Hindlimb muscle (tissue), 1 donor: ENCODE results near the gene RAB22A. TPM values are rescaled to one million over a fixed set of nuclear protein-coding genes. Genes with fewer than 3 reads are reported as not detected.
"Not testable (repeated sequence)": the region's sequence is repeated elsewhere in the genome, so short reads cannot be mapped to it uniquely, and the experiment has no call there.

Experiments used
- DNase-seq: peaks from one replicate; pipeline ENCODE4 v3.0.0-alpha.2; 2013
- polyA plus RNA-seq: library from polyadenylated mRNA; unstranded; fragments of 120-200 nt; gene quantifications from one replicate; pipeline ENCODE4 v1.2.1, GENCODE V29; 2013; ENCODE audit not compliant: insufficient read length

The RAB22A gene
- polyA plus RNA-seq, 1 donor = 13.5 TPM

DNA sequence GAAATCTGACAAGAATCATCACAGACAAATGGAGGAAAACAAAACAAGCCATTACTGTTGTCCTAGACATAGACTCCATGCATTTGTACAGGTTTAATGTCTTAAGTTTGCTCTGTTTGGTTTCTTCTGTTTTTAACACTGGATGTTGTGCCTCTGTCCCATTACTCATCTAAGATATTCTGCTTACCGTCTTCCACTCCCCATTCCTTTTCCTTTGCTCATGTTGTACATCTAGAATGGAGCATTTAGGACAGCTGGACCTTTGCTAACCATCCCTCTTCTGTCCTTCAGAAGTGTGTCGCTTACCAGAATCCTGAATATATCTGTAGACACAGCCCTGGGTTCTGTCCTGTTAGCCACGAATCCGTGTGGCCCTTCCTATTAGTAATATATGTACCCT, 35.2 kb downstream of the RAB22A start:
- no peak for DNase-seq

DNA sequence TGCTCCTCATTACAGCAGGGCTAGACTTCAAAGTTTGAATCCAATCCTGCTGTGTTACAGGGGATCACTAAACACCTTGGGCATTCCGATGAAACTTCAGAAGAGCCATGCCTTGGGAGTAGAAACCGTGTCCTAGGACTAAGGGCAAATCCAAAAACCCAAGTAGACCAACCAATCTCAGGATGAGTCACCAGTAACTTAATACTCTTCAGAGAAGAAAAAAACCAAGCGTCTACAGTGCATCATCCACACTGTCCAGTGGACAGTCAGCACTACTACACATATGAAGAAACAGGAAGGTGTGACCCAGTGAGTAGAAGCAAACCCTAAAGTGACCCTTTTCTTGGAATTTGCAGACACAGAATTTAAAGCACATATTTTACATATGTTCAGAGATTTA, 40.1 kb downstream of the RAB22A start:
- DNase-seq = no peak

DNA sequence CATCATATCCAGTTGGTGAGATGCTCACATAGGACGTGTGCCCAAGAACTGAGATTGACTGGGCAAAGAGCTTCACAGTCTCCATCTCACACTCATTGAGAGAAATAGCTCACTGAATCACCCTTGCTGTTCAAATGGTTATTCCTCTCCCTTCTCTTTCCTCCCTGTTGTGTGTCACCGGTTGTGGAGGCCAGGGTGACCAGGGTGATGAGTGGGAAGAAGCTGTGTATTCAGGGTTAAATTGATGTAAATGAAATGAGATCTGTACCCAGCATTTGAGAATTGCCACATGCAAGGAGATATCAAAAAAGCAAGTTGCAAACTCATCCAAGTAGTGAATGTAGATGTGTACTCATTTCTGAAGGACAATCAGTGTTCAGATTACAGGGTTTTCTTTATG, 43.0 kb downstream of the RAB22A start:
- no peak for DNase-seq

DNA sequence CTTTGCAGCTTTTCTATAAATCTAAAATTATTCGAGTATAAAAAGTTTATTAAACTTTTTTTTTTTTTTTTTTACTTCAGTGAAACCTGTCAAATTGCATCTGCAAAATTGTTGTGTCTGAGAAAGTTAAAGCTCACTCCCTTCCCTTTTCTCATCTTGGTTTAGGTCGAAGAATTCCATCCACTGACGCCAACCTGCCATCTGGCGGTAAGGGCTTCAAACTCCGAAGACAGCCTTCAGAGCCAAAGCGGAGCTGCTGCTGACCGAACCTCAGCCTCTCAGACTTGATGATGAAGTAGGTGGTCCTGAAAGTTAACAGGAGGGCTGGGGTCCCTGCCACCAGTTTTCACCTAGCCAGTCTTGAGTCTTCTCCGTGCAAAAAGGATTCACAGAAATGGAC, 49.9 kb downstream of the RAB22A start:
- no peak for DNase-seq

DNA sequence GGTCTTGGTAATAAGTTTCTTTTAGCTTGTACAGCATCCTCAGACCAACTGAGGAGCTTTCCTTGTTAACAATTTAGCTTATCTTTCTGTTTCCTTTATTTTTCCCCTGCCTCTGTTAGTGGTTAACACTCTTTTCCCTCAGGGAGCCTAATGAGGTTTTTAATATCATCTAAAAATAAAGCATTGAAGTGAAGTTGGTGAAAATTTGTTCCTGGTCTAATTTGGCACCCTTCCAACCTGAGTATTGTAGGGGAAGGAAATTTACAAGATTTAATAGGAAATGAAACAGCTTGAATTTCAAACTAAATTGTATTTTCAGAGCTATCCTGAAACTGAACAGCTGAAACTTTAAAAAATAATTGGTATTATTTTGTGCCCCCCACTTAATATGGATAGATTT, 51.4 kb downstream of the RAB22A start:
- no peak for DNase-seq

DNA sequence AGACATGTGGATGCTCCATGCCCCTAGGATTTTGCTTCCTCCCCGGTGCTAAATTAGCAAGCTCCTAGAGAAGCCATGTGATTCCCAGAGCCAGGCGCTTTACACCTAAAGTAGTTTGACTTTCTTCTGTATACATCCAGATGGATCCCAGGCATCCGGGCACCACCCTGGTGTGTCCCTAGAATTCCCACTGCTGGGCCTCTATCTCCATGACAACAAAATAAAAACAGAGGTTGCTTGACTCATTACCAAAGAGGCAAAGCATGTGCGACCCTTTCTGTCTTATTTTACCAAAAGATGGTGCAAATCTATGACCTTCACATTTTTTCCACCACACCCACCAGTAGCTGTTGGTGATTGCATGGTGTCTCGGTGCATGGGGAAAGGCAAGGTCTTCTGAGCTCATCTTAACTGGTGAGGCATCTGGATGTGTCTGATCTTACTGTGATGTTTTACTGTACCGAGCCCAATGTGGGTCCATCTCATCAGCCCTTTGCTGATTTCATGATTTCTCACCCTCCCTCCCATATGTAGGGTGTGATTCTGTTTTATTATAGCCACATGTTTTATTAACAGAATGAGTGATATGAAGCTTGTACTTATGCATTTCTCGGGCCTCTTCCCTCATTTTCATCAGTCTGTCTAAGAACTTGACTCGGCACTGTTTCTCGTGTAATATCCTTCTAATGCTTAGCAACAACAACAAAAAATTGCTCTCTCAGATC, 52.1 kb downstream of the RAB22A start:
- DNase-seq = peak; percentile 35

DNA sequence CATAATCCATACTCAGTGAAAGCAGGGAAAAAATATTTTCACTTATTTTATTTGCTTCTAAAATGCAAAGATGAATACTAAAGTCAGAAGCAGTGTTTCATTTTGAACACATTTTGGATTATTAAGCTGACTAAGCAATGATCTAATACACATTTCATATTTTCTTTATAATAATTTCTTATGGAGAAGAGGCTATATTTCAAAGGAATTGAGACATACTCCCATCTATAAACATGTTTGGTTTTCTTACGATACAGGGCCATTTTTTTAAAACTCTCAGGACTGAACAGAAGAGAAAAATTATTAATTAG, 52.6 kb downstream of the RAB22A start:
- DNase-seq = no peak

DNA sequence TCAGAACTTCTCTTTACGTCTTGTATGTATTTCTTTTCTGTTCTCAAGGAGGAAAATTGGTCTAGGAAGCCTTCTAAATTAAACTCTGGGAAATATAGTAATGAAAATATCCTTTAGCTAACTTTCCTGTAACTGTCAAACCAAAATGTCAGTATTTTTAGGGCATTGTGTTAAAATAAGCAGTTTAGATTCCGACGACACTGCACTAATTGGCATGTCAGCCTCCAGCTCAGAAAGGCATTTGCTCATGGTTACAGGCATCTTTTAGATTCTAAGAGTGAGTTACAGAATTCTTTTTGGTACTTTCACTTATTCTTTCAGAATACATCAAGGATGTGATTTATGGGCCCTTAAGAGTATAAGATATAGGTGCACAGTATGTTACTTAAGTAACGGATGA, 53.5 kb downstream of the RAB22A start:
- no peak for DNase-seq

DNA sequence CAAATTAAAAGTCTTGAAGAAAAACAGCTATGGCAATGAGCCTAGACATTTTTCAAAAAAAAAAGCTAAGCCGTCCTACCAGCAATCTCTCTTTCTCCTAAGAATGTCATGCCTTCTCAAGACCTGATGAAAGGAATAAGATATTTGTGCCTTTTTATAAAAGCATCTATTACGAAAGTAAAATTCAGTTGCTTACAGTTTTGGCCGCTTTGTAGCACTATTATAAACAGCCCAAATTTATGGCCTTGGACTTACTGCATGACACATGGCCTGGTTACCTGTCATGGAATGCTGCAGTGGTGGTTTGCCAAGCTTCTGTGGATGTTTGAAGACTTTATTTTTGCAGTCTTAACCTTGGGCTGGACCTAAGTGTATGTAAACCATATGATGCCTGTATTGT, 57.4 kb downstream of the RAB22A start:
- DNase-seq = no peak

DNA sequence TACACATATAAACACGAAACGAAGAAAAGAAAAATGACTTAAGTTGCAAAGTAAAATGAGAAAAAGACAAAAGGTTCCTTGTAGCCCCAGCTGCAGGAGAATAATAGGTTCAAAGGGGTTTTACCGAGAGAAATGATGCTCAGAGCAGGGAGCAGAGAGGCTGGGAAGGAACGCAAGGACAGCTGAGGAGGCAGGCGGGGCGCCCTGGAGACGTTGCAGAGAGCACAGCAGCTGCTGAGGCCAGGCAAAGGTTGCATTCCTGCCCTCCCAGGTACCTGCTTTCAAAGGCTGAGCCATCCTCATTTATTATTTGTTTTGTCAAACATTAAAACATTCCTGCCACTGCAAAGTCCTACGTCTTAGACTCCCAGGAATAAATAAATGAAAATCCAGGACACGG, 63.3 kb downstream of the RAB22A start:
- DNase-seq = no peak

DNA sequence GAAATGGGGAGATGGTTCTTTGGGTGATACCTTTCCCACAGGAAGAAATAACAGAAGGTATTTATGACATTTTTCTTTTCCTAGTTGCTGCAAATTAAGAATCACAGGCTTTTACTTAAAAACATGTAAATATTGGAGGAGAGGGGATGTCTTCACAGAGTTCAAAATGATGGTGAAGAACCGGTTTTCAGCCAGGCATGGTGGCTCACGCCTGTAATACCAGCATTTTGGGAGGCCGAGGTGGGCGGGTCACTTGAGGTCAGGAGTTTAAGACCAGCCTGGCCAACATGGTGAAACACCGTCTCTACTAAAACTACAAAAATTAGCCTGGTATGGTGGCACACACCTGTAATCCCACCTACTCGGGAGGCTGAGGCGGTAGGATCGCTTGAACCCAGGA, 63.8 kb downstream of the RAB22A start:
- DNase-seq = not testable (repeated sequence)

DNA sequence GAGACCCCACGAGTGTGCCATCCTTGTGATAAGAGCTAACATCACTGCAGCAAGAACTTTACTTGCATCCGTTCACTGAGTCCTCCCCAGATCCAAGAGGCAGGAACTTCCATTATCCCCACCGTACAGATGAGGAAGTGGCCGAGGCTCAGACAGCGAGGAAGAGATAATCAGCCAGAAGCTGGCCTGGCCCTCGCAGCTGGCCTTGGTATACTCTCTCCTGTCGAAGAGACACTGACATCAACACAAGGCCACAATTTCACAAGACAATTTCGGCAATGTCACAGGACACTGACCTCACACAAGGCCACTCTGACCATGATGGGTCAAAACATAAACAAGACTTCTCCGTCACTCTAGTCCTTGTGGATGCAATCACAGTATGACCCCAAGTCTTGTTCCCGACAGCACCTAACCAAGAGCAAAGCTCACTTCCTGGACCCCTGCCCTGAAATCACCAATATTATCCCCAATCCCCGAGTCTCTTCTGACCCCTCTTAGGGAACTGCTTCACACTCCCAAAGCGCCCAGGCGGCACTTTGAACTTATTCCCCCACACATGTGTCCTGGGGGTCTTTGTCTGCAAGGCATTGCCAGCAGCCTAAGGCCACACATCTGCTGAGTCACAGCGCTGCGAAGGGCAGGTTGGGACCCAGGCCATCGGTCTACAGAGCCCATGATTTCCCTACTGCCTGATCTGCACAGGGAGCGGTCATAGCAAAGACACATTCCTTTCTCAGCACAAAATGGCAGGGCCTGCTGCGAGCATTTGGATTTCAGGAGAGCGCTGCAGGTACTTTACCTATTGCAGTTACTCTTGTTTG, 64.7 kb downstream of the RAB22A start:
- no peak for DNase-seq

DNA sequence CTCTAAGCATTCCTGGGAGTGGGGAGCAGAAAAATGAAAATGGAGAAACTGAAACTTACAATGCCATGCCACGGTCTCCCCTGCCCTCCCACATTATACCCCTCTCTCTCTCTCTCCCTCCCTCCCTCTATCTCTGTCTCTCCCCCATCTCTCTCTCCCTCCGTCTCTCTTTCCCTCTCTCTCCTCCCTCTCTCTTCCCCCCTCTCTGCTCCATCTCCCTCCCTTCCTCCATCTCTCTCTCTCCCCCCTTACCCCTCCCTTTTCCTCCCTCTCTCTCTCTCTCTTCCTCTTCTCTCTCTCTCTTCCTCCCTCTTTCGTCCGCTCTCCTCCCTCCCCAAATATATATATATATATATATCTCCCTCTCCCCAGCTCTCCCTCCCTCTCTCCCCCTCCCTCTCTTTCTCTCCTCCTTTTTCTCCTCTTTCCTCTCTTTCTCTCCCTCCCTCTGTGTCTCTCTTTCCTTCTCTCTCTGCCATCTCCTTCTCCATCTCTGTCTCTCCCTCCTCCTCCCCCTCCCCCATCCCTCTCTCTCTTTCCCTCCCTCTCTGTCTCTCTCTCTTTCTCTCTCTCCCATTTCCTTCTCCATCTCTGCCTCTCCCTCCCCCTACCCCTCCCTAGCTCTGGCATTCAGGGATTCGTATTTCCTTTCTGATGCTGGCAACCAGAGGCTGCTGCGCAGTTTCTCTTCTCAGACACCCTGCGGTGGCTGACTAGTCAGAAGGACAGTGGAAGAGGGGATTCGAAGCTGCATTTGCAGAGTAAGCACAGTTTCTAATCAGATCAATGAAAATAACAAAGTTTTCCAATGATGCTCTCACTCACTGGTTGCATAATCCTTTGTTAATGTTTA, 65.6 kb downstream of the RAB22A start:
- DNase-seq = peak; percentile 61

DNA sequence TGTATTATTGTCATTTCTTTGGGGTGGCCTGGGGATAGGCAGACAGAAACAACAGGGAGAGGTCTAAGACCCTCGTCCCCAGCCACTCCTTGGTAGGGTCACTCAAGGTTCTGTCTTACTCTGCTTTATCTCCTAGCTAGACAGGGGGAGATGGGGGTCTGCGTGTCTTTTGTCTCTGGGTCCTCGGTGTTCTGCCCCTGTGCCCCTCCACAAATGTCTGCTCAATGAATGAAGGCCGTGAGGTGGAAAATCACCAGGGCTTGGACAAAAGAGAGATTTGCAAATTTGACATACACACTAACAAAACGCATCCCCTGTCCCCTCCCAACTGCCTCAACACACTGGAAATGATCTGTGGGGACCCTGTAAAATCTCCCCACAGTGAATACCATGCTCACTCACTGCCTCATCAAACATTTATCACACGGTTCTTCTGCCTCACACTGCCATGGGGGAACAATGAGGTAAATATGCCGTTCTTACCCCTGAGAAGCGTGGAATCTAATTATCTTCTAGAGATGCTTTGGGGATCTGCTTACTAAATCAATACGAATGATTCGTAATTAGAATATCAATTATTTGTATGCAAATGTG, 66.3 kb downstream of the RAB22A start:
- DNase-seq = no peak

DNA sequence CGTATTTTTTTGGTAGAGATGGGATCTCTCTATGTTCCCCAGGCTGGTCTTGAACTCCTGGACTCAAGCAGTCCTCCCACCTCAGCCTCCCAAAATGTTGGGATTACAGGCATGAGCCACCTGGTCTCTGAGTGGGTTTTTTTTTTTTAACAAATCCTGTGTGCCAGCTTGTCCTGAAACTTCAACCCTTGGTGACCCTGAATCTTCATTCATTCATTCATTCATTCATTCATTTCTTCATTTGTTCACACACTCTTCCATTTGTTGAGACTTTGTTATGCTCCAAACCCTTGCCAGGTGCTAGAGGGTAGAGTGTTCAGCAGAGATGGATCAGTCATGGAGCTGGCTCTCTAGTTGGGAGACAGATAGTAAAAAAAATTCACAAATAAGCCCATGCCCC, 67.5 kb downstream of the RAB22A start:
- DNase-seq = no peak

DNA sequence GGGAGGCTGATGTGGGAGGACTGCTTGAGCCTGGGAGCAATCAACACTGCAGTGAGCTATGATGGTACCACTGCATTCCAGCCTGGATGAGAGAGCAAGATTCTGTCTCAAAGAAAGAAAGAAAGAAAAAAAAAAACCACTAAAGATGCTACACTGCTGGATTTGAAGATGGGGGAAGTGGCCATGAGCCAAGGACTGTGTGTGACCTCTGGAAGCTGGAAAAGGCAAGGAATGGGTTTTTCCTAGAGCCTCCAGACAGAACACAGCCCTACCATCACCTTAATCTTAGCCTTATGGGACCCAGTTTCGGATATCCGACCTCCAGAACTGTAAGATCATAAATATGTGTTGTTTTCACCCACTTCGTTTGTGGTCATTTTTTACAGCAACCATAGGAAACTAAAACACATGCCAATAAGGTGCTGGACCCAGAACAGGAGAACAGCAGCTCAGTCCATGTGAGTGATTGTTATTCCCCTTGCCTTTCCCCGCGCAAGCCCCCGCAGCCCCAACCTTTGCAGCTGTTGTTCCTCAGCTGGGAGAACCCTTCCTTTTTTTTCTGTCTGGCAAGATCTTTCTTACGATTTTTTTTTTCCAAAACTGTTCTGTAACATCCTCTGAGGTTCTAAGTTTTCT, 68.4 kb downstream of the RAB22A start:
- peak; percentile 51 for DNase-seq

DNA sequence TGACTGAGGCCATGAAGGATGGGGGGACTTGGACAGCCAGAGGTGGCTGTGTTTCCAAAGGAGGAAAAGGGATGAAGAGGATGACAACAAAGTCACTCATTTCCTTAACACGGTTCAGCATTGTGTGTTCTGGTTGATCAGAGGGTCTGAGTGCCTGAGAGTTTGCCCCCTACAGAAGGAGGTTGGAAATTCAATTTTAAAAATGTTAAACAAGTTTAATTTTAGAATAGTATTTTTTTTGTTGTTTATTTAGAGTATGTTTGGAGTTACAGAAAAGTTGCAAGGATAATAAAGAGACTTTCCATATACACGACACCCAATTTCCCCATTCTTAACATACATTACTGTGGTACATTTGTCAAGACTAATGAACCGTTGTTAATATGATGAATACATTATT, 69.2 kb downstream of the RAB22A start:
- DNase-seq = no peak

DNA sequence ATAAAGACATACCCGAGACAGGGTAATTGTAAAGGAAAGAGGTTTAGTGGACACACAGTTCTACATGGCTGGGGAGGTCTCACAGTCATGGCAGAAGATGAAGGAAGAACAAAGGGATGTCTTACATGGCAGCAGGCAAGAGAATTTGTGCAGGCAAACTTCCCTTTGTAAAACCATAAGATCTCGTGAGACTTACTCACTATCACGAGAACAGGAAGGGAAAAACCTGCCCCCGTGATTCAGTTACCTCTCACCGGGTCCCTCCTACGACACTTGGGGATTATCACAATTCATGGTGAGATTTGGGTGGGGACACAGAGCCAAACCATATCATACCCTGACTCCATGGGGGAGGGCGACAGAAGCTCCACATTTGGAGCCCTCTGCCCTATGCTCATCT, 72.1 kb downstream of the RAB22A start:
- DNase-seq = no peak

DNA sequence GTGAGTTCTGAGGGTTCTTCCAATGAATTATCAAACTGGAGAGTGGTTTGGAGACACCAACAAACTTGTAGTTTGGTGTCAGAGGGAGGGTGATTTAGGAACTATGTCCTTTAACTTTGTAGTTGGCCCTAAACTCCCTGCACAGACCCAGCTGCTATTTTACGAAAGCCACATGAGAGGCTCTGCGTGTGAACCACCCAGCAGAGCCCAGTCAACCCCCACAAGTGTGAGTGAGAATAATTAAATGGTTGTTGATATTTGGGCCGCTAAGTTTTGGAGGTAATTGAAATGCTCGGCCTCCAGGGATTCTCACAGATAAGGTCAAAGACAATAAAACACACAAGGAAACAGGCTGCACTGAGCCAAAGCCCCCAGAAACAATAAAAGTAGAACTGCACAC, 72.6 kb downstream of the RAB22A start:
- DNase-seq = no peak

DNA sequence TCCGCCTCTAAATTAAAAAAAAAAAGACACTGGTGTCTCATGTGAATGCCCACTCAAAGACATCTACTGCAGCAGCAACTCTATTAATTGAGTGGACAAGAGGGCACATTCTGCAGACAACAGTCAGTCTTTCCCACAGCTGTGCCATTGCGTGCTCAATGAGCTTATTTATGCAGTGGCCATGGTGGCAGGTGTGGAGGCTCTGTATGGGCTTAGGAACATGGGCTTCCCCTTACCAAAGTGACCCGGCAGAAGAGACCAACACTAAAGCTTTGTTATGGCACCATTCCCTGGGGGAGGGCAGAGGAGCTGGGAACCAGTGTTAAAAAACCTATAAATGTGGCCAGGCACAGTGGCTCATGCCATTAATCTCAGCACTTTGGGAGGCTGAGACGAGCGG, 75.3 kb downstream of the RAB22A start:
- no peak for DNase-seq

DNA sequence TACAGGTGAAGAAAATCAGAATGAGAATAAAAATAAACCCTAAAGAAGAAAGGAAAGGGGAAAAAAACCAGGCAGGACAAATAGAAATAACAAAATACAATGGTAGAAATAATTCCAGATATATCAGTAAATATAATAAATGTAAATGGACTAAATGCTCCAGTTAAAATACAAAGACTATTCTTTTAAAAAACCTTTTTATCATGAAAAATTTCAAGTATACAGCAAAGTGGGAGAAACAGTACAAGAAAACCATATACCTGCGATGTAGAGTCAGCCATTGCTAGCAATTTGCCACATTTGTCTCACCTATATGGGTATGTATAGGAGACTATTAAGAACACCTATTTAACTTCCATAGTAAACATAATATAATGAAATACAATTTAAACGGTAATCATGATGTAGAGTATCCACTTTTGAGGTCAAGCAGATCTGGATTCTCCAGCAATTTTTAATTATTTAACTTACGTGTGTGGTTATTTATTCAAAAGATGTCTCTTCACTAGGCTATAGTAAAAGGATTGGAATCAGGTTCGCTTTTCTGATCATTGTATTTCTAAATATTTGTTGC, 78.6 kb downstream of the RAB22A start:
- no peak for DNase-seq

DNA sequence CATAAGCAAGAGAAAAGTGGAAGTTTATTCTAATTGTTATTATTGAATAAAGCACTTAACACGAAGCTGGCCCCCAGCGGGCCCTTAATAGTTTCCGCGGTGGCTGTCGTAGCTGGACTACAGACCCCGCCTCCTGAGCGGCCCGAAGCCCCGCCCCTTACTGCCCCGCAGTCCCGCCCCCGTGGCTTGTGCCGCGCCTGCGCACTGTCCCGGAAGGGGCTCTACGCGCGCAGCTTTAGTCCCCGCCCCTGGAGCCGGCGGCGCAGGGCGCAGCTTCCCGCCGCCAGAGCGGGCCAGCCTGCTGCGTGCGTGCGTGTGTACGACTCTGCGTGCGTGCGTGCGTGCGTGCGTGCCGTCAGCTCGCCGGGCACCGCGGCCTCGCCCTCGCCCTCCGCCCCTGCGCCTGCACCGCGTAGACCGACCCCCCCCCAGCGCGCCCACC, 79.4 kb downstream of the RAB22A start, which contains the start of gene VAPB:
Gene VAPB (plus strand): TSS at position 348 of the 442 bp plus-strand sequence. CDS start 231 bp downstream, outside the sequence.
- DNase-seq = peak; percentile 97
